HG02943 (cell line): Measurements from ENCODE around the gene RAD9A.

ENCODE experiments used
- ATAC-seq: cut with Tn5 transposase; IDR thresholded peaks from one replicate; pipeline ENCODE4 v1.9.1; 2021; ENCODE audit warnings: mild to moderate bottlenecking, low read depth, moderate library complexity; ENCODE audit not compliant: unreplicated experiment

Gene RAD9A

DNA sequence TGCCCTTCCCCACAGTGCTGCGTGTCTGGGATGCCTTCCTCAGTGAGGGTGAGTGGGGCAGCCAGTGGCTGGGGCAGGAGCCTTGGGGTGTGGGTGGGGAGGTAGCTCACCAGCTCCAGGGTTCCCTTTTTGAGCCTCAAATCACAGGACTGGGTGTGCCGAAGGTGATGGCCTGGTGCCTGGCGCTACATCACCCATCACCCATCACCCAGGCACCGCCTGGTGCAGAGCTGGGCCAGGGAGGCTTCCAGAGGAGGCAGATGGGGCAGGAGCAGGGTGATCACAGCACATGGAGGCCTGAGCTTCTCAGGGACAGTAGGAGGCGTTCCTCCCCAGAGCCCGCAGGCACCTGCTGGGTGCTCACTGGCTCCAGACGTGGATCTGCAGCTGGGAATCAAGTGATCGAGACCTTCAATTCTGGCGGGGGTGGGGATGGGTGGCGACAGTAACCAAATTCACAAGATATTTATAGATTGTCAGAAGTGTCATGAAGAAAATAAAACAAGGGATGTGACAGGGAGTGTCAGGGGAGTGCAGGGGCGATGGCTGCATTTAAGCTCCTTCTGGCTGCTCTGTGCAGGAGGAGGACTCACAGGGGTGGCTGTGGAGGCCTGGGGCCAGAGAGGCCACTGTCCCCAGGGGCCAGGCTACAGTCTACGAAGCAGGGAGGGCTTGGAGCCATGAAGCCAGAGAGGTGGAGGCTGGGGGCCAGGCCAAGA, 15.3 kb downstream of the RAD9A start:
- no peak for ATAC-seq

DNA sequence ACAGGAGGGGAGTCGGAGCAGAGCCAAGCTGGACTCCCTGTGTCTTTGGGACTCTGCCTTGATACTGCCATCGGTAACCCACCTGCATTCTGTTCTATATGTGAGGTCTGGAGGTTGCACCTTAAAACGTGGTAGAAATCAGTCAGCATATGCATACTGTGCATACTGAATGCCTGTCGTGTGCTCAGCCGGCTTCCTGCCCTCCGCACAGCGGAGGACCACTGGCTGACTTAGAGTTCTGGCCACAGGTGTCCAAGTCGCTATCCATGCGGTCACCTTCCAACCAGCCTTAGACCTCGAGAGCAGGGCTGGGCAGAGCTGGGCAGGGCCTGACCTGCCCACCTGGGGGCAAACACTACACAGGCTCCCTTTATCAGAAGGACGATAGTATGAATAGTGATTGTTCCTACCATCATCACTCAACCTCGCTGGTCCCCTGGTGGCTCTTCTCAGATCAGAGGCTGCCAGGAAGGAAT, 15.9 kb downstream of the RAD9A start:
- no peak for ATAC-seq

DNA sequence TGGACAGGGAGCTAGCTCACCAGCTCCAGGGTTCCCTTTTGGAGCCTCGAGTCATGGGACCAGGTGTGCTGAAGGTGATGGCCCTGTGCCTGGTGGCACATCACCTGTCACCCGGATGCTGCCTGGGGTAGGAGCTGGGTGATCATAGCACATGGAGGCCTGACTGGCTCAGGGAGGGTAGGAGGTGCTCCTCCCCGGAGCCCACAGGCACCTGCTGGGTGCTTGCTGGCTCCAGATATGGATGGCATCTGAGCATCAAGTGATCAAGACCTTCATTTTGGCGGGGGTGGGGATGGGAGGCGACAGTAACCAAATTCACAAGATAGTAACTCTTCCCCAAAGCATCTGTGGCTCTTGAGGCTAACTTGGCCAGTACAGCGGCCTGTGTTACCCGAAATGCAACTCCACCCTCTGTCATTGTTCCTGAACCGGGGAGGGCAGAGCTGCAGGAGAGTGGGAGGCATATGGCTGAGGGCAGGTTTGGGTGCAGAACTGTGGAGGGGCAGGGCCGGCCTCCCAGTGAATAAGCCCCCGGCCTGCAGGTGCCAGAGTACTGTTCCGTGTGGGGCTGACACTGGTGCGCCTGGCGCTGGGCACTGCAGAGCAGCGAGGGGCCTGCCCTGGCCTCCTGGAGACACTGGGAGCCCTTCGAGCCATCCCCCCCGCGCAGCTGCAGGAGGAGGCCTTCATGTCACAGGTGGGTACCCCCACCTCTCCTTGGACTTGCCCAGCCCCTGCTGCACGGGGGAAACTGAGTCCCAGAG, 16.8 kb downstream of the RAD9A start:
- no peak for ATAC-seq

DNA sequence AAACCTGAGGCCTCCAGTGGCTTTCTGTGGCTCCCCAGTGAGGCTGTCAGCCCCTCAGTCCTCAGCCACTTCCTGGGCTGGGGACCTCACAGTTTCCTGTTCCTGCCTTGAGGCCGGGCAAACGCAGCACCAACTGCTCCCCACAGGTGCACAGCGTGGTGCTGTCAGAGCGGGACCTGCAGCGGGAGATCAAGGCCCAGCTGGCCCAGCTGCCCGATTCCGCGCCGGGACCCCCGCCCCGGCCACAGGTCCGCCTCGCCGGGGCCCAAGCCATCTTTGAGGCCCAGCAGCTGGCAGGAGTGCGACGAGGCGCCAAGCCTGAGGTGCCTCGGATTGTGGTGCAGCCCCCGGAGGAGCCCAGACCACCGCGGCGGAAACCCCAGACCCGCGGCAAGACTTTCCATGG, 17.5 kb downstream of the RAD9A start:
- ATAC-seq = no peak

DNA sequence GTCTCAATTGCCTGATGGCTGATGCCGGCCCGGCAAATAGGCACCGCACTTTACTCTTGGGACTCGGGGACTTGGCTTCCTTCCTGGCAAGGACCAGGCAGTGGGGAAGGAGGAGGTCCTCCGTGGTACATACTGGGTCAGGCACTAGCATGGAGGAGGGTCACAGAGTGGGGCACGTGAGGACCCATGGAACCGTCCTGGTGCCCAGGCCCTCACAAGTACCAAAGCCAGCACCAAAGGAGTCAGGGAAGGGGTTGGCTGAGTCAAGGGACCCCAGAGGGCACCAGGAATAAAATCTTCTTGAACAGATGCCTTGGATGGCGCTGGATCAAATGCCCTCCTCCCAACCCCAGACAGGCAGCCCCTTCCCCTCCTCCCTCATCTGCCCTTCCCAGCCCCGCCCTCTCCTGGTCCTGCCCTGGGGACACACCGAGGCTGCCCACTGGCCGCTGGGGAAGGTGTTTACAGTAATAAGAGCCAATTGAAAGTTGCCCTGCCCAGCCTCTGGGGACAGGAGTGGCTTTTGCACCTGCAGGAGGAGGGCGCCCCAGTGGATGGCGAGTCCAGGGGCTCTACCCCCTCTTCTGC, 18.1 kb downstream of the RAD9A start:
- ATAC-seq = no peak

DNA sequence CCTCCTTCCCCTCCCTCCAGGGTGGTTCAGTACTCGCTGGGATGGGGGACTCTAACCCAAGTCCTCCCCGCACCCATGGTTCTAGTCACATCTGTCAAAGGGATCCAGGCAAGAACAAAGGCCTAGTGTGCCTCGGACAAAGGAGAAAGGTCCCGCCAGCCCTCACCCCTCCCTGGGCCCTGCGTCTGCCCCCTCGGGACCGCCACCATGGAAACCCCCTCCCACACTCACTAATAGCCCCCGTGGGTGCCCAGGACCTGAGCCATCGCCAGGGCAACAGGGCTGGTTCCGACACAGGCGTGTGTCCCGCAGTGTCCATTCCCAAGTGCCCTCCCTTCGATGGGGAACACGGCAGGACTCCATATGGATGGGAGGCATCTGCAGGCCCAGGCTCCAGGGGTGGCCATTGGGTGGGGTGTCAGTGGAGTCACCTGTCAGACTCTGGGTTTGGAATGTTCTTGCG, 18.6 kb downstream of the RAD9A start:
- ATAC-seq = no peak

DNA sequence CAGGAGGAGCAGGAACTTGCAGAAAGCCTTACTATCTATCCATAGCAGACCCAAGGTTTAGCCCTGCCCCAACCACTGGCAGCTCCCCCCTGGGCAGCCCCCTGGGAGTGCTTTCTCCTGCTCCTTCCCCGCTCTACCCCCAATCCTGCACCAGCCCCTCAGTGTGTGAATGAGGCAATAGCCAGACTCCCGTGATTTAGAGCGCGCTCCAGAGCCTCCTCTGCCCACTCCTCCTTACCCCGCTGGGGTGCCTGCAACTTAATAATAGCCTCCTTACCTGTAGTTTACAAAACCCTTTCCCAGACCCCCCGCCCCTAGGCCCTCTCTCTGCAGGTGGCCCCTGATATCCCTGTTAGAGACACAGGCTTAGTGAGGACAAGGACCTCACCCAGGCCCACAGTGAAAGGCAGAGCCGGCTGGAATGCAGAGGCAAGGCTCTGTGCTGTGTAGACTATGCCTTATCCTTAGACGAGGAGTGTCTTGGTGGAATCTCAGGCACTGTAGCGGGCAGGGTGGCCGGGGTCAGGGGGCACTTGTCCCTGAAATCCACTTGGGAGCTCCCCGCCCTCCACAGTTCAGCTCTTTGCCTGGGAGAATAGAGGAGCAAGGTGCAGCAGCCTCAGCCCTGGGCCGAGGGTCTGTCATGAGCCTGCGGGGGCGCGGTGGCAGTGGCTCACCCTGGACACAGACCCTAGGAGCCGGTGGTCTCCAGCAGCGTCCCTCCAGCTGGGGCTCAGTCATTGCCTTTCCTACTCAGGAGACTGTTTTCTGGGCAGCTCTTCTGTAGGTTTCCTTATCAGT, 19.4 kb downstream of the RAD9A start:
- ATAC-seq = no peak

DNA sequence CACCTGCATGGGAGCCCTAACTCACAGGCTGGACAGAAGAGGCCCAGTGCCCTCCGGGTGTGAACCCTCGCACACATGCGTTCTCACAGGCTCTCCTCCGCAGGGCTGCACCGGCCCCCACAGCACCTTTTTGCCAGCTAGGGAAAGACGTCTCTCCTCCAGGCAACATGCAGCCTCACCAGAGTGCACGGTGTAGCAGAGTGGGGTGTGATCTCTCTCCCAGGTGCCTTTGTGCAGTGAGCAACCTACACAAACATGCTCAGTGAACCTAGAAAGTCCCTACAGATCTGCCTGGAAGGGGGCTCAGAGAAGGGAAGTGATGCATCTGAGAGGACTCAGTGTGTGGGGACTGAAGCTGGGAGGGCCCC, 20.0 kb downstream of the RAD9A start:
- no peak for ATAC-seq

DNA sequence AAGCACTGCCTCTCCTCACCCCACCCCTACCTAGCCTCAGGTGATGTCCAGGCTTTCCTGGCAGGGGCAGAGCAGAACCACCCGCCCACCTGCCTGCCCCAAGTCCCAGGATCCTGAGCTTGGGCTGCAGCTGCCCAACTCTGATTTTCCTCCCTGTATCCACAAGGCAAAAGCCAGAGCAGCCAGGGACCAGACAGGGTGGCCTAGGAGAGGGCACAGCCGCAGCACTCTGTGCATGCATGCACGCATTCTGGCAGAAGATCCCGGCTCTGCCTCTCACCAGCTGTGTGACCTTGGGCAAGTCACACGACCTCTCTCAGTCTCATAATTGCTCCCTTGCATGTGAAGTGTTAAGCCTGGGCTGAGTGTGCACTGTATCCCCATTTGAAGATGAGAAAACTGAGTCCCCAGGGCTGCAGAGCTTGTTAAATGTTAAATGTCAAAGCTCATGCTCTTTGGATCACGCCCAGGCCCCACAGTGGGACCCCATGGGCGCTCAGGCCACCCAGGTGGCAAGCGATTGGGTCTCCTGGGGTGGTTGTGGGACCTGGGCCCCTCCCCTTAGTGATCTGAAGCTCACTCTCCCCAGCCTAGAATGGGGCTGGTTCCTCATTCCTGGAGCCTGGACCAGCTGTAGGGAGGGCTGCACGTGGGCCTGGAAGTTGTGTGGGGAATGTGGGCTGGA, 20.9 kb downstream of the RAD9A start:
- no peak for ATAC-seq

DNA sequence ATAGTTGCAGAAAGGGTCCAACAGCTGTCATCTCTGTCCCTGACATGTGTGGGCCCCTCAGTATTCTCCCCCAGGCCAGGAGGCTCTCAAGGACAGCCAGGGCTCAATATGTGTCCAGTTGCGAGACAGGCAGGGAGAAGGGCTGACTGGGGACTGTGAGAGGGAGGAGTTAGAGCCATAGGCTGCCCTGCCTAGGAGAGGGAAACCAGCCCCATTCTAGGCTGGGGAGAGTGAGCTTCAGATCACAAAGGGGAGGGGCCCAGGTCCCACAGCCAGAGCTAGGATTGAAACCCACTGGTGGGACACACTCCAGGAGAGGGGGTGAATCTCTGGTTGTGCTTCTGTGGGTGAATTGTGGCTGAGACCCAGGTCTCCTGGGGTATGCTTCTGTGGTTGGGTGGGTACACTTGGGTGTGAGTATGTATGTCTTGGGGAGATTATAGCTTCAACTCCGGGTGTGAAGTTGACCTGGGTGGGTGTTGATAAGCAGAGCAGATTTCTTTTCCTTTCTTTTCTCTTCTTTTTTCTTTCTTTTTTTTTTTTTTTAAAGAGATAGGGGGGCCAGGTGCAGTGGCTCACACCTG, 21.6 kb downstream of the RAD9A start:
- no peak for ATAC-seq

DNA sequence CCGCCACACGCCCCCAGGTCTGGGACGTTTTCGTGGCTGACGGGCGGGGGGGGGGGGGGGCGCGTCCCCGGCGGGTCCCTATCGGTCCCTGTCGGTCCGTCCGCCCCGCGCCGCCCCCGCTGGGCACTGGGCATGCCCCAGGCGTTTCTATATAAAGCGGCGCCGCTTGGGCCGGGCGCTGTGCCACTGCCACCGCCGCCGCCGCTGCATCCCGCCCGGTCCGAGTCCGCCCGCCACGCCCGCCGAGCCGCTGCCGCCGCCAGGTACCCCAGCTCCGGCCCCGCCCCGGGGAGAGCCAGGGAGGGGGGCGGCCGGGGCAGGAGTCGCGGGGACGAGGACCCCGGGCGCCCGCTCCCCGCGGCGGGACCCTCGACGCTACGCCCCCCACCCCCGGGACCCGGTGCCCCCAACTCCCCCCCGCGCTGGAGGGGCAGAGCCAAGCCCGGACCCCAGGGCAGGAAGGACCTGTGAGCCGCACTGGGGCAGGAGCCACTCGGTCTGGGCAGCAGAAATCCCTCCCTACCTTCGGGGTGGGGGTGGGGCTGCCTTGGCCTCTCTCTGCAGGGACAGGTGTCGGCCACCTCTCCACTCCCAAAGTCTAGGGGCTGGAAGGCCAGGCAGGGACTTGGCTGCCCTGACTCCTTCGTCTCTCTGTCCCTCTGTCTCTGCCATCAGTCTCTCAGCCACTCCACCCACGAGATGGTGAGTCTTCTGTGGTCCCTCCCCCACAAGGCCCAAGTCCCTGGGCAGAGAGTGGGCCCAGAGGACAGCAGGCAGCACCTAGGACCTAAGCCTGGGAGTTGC, 23.9 kb downstream of the RAD9A start, which contains the start of gene CARNS1:
TSS of gene CARNS1 (plus strand) at position 178 of the 804 bp plus-strand sequence. CDS start at position 700, 522 bp downstream.
- ATAC-seq = no peak

DNA sequence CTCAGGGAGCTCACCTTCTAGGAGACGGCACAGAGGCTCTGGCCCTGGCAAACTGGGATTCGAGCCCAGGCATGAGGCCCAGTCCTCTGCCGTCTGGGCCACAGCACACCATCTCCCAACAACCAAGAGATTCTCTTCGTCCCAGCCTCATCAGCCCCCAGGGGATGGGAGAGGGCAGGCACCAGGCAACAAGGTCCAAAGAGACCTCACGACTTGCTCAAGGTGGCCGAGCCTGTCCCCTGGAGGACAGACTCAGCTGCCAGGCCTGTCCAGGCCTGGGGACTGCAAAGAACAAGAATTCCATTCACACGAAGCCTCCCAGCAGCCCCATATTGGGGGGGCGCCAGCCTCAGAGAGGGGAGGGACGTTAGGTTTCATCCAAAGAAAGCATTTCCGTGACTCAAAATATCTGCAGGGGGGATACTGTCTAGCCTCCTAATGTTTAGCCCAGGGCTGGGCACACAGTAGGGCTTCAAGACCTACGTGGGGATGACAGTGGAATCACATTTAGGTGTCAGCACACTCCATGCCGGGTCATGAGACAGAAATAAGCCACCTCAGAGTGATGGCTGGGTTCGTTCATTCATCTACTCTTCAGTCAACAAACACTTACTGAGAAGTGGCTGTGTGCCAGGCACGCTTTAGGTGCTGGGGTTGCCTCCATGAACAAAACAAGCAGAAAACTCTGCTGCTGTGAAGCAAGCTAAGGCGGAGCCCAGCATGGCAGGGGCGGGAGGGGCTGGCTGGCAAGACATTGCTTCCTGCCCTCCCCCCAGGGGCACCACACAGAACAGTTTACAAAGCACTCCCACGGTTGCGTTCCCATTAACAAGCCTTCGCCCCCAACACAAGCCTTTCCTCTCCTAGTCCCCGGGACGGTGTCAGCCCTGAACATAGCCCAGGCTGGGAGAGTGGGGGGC, 24.9 kb downstream of the RAD9A start:
- ATAC-seq = no peak

DNA sequence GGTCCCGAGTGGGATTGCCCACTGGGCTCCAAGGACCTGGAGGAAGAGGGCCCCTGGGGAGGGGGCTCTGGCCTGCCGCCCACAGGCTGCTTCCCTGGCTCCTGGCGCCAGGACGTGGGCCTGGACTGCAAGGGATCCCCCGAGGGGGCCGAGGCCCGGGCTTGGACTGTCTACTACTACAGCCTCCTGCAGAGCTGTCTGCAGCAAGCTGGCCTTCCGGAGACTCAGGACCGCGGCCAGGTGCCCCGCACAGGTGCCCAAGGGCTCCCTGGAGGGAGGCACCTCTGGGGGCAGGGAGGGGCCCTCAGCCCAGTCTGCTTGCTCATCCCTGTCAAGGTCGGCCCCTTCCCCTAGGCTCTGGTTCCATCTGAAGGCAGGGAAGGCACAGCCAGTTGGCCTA, 25.6 kb downstream of the RAD9A start:
- no peak for ATAC-seq

DNA sequence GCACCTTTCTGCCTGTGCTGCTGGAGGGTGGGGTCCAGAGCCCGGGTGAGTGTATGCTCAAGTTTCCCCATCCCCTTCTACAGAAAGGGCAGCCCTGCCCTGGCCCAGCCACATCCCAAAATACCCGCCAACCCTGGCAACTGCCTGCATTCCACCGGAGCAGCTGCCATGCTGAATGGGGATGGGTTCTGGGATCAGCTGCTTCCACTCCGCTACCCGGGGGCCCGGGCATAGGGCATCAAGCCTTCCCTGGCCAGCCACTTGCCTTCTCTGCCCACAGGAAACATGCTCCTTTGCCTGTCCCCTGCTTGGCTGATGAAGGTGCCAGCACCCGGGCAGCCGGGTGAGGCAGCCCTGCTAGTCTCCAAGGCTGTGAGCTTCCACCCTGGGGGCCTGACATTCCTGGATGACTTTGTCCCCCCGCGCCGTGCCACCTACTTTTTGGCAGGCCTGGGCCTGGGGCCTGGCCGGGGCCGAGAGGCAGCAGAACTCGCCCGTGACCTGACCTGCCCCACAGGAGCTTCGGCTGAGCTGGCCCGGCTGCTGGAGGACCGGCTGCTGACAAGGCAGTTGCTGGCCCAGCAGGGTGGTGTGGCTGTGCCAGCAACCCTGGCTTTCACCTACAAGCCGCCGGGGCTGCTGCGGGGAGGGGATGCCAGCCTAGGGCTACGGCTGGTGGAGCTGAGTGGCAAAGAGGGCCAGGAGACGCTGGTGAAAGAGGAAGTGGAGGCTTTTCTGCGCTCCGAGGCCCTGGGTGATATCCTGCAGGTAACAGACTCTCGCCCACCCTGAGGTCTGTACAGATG, 26.9 kb downstream of the RAD9A start:
- ATAC-seq = no peak

DNA sequence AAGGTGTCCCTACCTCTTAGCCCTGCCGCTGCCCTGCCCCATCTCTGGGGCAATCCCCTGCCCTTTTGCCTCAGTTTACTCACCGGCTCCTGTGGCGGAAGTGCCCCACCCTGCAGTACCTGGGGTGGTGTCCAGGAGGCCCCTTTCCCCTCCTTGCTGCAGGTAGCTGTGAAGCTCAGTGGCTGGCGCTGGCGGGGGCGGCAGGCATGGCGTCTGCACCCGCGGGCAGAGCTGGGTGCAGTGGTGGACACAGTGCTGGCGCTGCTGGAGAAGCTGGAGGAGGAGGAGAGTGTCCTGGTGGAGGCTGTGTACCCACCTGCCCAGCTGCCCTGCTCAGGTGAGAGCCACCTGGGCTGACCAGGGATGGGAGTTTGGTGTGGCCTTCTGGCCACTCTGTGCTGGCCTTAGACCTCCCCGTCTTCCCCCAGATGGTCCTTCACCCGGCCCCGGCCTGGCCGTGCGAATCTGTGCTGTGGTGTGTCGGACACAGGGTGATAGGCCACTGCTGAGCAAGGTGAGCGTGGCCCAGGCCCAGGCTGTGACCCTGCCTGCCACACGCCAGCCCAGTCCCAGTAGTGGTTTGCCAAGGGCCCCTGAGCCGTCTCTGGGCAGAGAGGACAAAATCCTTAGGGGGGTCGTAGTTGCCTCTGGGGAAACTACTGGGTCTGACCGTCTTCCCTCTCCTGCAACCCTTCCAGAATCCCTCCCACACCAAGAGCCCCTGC, 27.7 kb downstream of the RAD9A start:
- no peak for ATAC-seq

DNA sequence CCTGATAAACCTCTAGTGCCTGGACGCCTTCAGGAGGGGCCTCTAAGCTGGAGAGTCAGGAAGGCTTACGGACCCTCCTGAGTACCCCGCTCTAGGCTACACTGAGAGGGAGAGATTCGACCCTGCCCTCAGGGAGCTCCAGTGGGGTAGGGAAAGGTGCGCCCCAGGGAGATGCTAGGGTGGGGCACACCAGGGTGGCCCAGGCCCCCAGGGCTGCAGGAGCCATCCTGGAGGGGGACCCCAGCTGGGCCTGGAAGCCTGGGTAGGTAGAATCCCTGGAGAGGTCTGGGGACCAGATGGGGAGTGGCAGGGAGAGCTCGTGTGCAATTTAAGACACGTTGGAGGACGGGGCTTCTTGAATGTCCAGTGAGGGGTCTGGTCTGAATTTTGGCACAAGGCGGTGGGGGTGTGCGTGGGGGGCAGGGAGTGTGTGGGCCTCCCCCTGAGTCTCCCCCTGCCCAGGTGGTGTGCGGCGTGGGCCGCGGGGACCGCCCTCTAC, 28.4 kb downstream of the RAD9A start:
- ATAC-seq = no peak
